GM23248 (cell line): ENCODE data around the gene PDZD7.

Experiments used
- EZH2 ChIP-seq: fragments of 200-600 bp; sonication (generic); IDR thresholded peaks from 2 replicates; pipeline ENCODE4 v1.6.1; 2018; ENCODE audit warnings: antibody characterized with exemption, mild to moderate bottlenecking; ENCODE audit not compliant: insufficient read depth, poor library complexity, severe bottlenecking
- EZH2phosphoT487 ChIP-seq: fragments of 200-600 bp; sonication (generic); IDR thresholded peaks from 2 replicates; pipeline ENCODE4 v1.6.1; 2018; ENCODE audit warnings: antibody characterized with exemption, moderate library complexity, mild to moderate bottlenecking, low read depth; ENCODE audit not compliant: insufficient read depth

DNA sequence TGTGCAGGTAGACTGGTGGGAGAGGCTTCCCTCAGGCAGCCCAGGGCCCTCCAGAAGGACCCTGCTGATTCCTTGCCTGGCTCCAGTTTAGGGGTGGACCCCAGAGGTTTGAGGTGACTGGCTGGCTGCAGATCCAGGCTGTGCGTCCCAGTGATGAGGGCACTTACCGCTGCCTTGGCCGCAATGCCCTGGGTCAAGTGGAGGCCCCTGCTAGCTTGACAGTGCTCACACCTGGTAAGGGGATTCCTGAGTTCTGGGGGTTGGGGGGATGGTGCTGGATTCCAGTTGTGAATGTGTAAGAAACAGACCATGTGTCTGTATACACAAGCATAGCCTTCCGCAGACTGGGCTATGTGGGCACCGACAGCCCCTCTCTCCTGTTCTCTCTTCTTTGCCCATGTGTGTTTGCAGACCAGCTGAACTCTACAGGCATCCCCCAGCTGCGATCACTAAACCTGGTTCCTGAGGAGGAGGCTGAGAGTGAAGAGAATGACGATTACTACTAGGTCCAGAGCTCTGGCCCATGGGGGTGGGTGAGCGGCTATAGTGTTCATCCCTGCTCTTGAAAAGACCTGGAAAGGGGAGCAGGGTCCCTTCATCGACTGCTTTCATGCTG lies 33.6 kb upstream of the PDZD7 start:
- TF ChIP-seq EZH2 (no peak), EZH2phosphoT487 (no peak)
